ENCODE data around the gene DLG3. TPM values are rescaled to one million over a fixed set of nuclear protein-coding genes. Genes with fewer than 3 reads are reported as not detected.

Gene DLG3
- total and polyA plus RNA-seq, 2 donors from 2014 or later = 14.2 to 38.3 TPM

DNA sequence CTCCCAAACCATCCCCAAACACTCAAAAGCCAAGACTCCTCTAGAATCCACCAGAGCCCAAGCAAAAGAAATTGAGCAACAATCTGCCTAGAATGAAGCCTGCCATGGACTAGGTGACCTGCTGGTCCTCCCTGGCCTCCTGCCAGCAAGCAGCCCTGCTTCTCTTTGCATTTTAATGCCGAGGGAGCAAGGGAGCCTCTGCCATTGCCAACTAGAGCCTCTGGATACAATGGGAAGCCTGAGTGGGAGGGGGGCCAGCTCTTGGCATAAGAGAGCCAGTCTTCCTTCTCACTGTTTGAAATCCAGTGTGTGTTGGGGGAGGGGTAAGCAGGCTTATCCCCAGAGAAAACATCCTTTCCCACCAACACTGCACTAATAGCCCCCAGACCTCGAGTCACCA, 23.0 kb upstream of the DLG3 start:
- DNase-seq (no peak), FAIRE-seq (no peak)
- Histone ChIP-seq H3K27ac (ENCODE audit: low read depth in 2 of 2, low read length in 2 of 2) (no peak overlapping the region), H3K9ac (ENCODE audit: low read length in 3 of 3) (no peak overlapping the region), H3K9me3 (ENCODE audit: control insufficient read depth in 2 of 3, insufficient read depth in 1 of 3, low read length in 3 of 3) (no peaks in the 10 kb centered on the region), H3K27me3 (ENCODE audit: control insufficient read depth, insufficient read depth, low read length) (peaks cover 2% of the 10 kb centered on the region), H3K4me1 (ENCODE audit: control insufficient read depth in 2 of 3, insufficient read depth in 2 of 3, low read depth in 1 of 3, low read length in 3 of 3) (no peaks in the 10 kb centered on the region), H3K36me3 (ENCODE audit: control insufficient read depth in 2 of 3, insufficient read depth in 3 of 3, low read length in 3 of 3) (no peaks in the 10 kb centered on the region), H3K4me3 (ENCODE audit: low read length in 3 of 3) (no peak overlapping the region)
- intact Hi-C loops (cut with DNase I) = no loop called here
- TF ChIP-seq, protein P1, sequence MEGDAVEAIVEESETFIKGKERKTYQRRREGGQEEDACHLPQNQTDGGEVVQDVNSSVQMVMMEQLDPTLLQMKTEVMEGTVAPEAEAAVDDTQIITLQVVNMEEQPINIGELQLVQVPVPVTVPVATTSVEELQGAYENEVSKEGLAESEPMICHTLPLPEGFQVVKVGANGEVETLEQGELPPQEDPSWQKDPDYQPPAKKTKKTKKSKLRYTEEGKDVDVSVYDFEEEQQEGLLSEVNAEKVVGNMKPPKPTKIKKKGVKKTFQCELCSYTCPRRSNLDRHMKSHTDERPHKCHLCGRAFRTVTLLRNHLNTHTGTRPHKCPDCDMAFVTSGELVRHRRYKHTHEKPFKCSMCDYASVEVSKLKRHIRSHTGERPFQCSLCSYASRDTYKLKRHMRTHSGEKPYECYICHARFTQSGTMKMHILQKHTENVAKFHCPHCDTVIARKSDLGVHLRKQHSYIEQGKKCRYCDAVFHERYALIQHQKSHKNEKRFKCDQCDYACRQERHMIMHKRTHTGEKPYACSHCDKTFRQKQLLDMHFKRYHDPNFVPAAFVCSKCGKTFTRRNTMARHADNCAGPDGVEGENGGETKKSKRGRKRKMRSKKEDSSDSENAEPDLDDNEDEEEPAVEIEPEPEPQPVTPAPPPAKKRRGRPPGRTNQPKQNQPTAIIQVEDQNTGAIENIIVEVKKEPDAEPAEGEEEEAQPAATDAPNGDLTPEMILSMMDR (IDR thresholded peaks at IDR 0.05; ENCODE audit: borderline replicate concordance, extremely low read depth, insufficient read depth) = no peak

DNA sequence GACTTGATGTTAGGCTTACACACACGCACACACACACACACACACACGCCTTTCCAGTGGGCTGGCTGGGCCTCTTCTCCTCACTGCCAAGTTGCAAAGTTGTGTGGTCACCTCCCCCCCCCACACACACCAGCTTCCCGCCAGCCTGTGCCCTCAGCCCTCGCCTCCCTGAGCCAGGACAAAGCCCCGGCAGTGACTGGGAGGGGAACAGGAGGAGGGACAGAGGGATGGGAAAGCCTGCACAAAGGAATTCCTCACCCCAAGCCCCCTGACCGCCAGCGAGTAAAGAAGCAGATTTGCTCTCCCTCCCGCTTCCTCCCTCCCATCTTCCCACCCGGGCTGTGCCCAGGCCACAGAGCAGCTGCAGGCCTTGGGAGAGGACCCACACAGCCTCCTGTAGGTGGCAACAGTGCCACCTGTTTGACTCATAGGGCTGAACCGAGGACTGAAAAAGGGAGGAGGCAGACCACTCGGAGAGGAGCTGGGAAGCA, 21.7 kb upstream of the DLG3 start, which contains the start of gene GDPD2:
Gene GDPD2 (plus strand): TSS at position 464 of the 491 bp plus-strand sequence. CDS start 1,671 bp downstream, outside the sequence.
- peak in 4 of 5 donors; percentile 76 to 81 (median 78) for DNase-seq
- no peak within 1 kb of the TSS for H3K4me3 ChIP-seq (ENCODE audit: low read length in 3 of 3)
- FAIRE-seq = no peak

GRCh38 chrX:70423936-70424675, 20.5 kb upstream of the DLG3 start:
- H3K36me3 ChIP-seq (ENCODE audit: control insufficient read depth in 2 of 3, insufficient read depth in 3 of 3, low read length in 3 of 3) = no peaks in the 10 kb centered on the region
- H3K4me3 ChIP-seq (ENCODE audit: low read length in 3 of 3) = no peak overlapping the region
- H3K4me1 ChIP-seq (ENCODE audit: control insufficient read depth in 2 of 3, insufficient read depth in 2 of 3, low read depth in 1 of 3, low read length in 3 of 3) = no peaks in the 10 kb centered on the region
- no peak overlapping the region for H3K9ac ChIP-seq (ENCODE audit: low read length in 3 of 3)
- no peak overlapping the region for H3K27ac ChIP-seq (ENCODE audit: low read depth in 2 of 2, low read length in 2 of 2)
- intact Hi-C loops (cut with DNase I) = no loop called here
- H3K27me3 ChIP-seq (ENCODE audit: control insufficient read depth, insufficient read depth, low read length) = peaks cover 2% of the 10 kb centered on the region
- TF ChIP-seq, protein P1 (IDR thresholded peaks at IDR 0.05; ENCODE audit: borderline replicate concordance, extremely low read depth, insufficient read depth) = no peak
- H3K9me3 ChIP-seq (ENCODE audit: control insufficient read depth in 2 of 3, insufficient read depth in 1 of 3, low read length in 3 of 3) = no peaks in the 10 kb centered on the region
- DNase-seq (no peak), FAIRE-seq (no peak)

More for the DNA sequence above, 21.7 kb upstream of the DLG3 start, which contains the start of gene GDPD2:
- intact Hi-C loops (cut with DNase I) = no loop called here
- Histone ChIP-seq H3K36me3 (ENCODE audit: control insufficient read depth in 2 of 3, insufficient read depth in 3 of 3, low read length in 3 of 3) (no peaks in the 10 kb centered on the region), H3K27me3 (ENCODE audit: control insufficient read depth, insufficient read depth, low read length) (peaks cover 2% of the 10 kb centered on the region), H3K4me1 (ENCODE audit: control insufficient read depth in 2 of 3, insufficient read depth in 2 of 3, low read depth in 1 of 3, low read length in 3 of 3) (no peaks in the 10 kb centered on the region), H3K9me3 (ENCODE audit: control insufficient read depth in 2 of 3, insufficient read depth in 1 of 3, low read length in 3 of 3) (no peaks in the 10 kb centered on the region), H3K9ac (ENCODE audit: low read length in 3 of 3) (no peak within 1 kb of the TSS), H3K27ac (ENCODE audit: low read depth in 2 of 2, low read length in 2 of 2) (no peak within 1 kb of the TSS)
- TF ChIP-seq, protein P1 (IDR thresholded peaks at IDR 0.05; ENCODE audit: borderline replicate concordance, extremely low read depth, insufficient read depth) = no peak

All from kidney (tissue), 14 donors.